GM21723 (cell line): ENCODE results near the gene ACSL3.
A peak's percentile ranks its signal among the peaks of the same experiment; 100 is the strongest.

Experiments
- ATAC-seq: cut with Tn5 transposase; IDR thresholded peaks from one replicate; pipeline ENCODE4 v1.9.1; 2021; ENCODE audit warnings: mild to moderate bottlenecking, moderate library complexity; ENCODE audit not compliant: unreplicated experiment

ACSL3 gene

DNA sequence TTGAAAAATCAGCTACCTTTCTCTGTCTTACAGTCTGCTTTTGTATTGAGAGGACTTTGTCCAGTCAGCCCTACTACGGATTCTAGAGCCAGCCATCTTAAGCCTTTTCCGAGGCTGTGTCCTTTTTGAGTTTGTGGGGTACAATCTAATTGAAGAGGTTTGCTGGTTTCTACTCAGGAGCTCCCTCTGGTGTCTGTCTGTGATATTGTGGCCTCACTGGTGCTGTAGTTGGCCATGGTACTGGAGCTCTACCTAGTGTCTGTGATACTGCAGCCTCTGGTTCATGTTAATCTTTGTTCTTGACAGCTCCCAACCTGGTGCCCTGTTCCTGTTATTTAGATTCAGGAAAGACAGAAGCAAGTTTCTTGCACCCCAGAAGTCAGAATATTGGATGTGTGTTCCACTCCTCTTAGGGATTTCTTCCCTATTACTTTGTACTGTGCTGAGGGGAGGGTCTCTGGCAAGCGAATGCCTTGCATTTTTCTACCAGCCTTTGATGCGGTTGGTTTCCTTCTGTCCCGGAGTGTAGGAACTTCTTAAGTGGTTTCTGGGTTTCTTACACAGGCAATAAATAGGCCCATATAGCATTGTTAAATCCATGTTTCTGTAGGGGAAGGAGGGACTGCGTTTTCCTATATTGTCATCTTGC, 78.5 kb downstream of the ACSL3 start:
- ATAC-seq: peak; percentile 77

DNA sequence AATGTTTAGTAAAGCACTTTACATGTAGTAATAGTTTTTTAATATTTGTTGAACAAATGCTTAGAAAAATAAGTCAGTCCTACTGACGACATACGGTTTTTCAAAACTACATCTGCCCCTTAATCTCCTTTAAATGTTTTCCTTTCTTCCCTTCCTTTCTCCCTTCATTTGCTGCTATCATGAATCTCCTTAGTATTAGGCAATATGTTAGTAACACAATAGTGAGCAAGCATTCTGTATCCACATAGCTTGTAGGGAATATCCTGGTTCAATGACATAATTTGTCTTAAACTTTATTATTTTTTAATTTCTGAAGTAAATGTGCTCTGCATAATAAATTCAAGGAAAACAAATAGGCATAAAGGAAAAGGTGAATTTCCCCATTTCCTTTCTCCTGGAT, 79.1 kb downstream of the ACSL3 start:
- no peak for ATAC-seq

- no peak for ATAC-seq
Observed at GRCh38 chr2:222941510-222942032, 80.7 kb downstream of the ACSL3 start.

GRCh38 chr2:222942561-222942960, 81.7 kb downstream of the ACSL3 start:
- ATAC-seq: no peak

DNA sequence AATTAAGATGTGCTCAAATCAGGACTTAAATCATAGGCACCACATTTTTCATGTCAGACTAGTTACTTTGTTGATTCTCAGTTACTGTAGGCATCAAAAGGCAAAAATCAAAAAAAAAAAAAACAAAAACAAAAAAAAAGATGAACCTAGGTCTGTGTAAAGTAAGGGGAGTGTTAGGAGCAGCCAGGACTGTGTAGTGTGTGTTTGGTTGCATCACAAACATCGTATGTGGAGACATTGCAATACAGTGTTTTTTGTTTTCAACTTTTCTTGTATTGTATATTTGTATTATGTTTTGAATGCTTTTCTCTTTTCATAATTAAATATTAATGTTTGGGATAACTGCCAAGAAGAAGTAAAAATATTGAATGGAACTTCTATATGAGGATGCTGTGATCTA, 82.1 kb downstream of the ACSL3 start:
- ATAC-seq: no peak

- ATAC-seq: peak; percentile 88
Observed at GRCh38 chr2:222943820-222944219, 83.0 kb downstream of the ACSL3 start.

- no peak for ATAC-seq
Observed at GRCh38 chr2:222944552-222944951, 83.7 kb downstream of the ACSL3 start.

- ATAC-seq: no peak
Observed at GRCh38 chr2:222944971-222945740, 84.3 kb downstream of the ACSL3 start.

GRCh38 chr2:222945887-222946286, 85.1 kb downstream of the ACSL3 start:
- no peak for ATAC-seq

DNA sequence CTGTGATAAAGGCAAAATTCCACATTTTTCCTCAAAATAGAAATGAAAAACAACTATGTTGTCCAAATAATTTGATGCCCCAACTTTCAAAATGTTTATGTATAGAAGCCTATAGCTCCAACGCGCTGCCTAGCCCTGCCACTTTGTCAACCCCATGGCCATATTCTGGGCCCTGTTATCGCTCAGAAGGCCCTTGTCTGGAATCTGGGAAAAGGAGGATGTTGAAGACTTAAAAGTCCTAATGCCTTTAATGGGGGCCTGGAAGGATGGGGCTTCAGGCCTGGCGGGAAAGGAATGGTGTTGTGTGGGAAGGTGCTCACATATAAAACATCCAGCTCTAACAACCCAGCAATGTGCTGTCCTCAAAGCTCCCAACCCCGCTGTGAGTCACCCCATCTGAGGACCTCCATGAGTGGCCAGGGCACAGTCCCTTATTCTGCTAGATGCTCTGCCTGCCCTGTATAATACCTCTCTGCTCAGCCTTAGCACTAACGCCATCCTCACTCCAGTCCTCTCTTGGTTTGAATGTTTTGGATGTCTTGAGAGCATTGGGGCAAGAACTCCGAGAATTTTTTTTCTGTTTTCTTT, 86.0 kb downstream of the ACSL3 start:
- no peak for ATAC-seq

DNA sequence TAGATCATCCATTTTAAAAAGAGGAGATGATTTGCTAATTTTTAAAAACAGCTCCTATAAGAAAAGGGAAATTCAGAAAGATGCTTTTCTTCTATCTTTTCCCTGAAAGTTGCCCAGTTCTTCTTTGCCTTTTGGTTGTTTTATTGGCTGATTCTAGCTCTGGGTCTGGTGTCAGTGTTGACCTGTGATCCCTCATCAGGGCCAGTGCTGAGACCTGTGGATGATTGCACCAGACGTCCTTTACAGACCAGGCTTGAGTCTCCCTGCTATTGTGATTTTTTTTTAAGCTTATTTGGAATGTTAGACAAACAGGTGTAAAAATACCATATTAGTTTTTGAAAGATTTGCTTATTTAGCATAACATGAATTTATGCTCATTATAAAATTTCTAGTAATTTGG, 88.2 kb downstream of the ACSL3 start:
- no peak for ATAC-seq

DNA sequence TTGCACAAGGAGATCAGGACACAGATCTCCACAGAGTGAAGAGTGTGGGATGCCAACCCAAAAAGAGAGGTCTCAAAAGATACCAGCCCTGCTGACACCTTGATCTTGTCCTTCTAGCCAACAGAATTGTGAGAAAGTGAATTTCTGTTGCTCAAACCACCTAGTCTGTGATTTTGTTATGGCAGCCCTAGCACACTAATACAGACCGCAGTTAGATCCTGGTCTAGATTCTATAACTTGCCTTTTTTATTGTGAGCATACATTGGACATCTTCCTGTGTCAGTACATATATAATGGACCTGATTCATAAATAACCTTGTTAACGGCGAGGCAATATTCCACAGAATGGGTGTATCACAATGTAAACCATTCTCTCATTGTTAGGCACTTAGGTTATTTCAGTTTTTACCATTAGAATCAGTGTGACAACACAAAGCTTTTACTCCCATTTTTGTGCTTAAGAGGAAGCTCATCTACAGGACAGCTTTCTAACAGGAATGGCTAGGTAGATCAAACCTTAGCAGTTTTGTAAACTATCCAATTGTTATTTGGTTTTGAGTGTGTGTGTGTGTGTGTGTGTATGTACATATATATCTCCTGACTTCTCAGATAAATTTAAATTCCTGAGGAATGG, 89.0 kb downstream of the ACSL3 start:
- no peak for ATAC-seq

GRCh38 chr2:222950638-222951285, 89.9 kb downstream of the ACSL3 start:
- no peak for ATAC-seq

- no peak for ATAC-seq
Observed at GRCh38 chr2:222952204-222952603, 91.4 kb downstream of the ACSL3 start.

DNA sequence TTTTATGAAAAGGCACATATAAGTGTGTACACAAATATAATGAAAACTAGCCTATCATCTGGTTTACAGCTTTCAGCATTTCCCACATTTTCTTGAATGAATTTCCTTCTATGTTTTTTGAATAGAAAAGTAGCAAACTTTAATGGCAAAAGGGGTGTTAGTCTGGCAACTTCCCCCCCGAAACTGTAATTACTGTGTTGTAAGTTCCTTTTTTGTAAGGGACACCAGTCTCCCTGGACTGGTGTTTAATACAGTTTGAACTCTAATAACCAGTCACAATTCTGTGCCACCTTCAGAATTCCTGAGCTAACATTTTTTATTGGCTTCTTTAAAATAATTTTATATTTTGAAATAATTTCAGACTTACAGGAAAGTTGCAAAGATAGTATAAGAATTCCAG, 94.2 kb downstream of the ACSL3 start:
- no peak for ATAC-seq

DNA sequence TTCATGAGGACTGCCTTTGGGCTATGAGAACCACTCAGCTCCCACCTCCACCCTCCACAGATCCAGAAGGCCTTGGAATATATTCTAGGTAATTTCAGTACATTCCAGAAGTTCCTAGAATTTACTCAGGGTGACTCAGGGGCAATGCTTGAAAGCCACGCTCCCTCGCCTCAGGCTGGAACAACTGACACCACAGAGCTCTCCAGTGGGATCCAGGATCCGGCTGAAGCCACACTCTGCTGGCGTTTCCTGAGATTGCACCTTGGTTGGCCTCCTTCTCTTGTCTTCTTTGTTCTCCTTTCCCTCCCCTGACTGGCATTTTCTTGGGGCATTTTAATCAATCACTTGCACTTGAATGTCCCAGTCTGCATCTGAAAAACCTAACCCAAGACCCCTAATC, 98.5 kb downstream of the ACSL3 start:
- ATAC-seq: no peak

DNA sequence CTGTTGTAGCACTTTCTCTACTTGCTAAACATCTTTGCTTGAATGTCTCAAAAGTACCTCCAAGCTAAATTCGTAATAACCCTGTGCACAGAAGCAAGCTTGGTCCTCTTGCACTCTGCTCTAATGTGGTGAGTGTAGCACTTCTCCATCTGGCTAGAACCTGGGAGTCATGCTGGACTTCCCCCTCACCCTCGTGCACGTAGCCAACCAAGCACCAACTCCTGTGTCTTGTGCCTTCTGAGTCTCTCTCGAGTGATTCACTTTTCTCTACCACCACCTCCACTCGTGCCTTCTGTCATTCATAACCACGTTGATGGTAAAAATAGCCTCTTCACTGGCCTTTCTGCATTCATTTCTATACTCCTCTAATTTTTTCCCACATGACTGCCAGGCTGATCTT, 99.3 kb downstream of the ACSL3 start:
- ATAC-seq: peak; percentile 90

DNA sequence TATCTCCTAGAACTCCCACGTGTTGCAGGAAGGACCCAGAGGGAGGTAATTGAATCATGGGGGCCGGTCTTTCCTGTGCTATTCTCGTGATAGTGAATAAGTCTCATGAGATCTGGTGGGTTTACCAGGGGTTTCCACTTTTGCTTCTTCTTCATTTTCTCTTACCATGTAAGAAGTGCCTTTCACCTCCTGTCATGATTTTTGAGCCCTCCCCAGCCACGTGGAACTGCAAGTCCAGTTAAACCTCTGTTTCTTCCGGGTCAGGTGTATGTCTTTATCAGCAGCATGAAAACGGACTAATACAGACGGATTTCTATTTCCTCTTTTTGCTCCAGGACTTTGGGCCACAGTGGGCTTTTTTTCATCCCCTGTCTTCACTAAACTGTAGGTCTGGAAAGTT, 102.8 kb downstream of the ACSL3 start:
- ATAC-seq: no peak

GRCh38 chr2:222964376-222965031, 103.7 kb downstream of the ACSL3 start:
- no peak for ATAC-seq

DNA sequence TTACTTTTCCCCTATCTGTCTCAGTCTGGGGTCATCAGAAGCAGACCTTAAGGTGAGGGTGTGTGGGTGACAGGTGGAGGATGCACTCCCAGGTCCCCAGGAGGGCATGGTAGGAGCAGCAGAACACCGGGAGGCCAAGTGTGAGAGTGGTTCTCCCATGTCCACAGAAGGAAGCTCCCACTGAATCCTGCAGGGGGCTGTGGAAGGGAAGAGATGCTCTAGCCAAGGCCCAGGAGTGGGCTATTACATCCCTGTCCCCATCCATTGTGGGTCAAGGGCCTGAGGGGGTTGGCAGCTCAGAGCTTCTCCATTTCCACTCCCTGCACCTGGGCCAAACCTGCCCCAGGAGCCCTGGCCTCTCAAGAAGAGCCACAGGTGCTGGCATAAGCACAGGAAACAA, 104.7 kb downstream of the ACSL3 start:
- ATAC-seq: no peak
